NCI-H526 (cell line): ENCODE data around the gene GYG2.
A peak's percentile ranks its signal among the peaks of the same experiment; 100 is the strongest.
"Not testable (repeated sequence)": the region's sequence is repeated elsewhere in the genome, so short reads cannot be mapped to it uniquely, and the experiment has no call there.

ENCODE experiments used
- DNase-seq, 2 experiments: peaks; one replicate each; lab custom pipeline; 2025; lab: John Stamatoyannopoulos, UW

GYG2 gene

GRCh38 chrX:2903366-2903765 is 74.6 kb downstream of the GYG2 start:
- DNase-seq: peak in 1 of 2 experiments; percentile 36

- no peak for DNase-seq
These were observed 78.6 kb downstream of the GYG2 start for GRCh38 chrX:2907295-2907694.

- DNase-seq: no peak
These were observed 79.5 kb downstream of the GYG2 start for GRCh38 chrX:2908125-2908685.

- no peak for DNase-seq
These were observed 81.4 kb downstream of the GYG2 start for GRCh38 chrX:2910109-2910508.

GRCh38 chrX:2913118-2913517 is 84.4 kb downstream of the GYG2 start:
- DNase-seq: peak in 1 of 2 experiments; percentile 8

GRCh38 chrX:2917767-2918166 is 89.0 kb downstream of the GYG2 start:
- no peak for DNase-seq

GRCh38 chrX:2921193-2921592 is 92.5 kb downstream of the GYG2 start:
- no peak for DNase-seq

GRCh38 chrX:2921750-2922149 is 93.0 kb downstream of the GYG2 start:
- no peak for DNase-seq

GRCh38 chrX:2924151-2924550 is 95.4 kb downstream of the GYG2 start:
- no peak for DNase-seq

GRCh38 chrX:2926255-2926654 is 97.5 kb downstream of the GYG2 start:
- not testable (repeated sequence) for DNase-seq

- DNase-seq: no peak
These were observed 98.0 kb downstream of the GYG2 start for GRCh38 chrX:2926664-2927275.

GRCh38 chrX:2928191-2928582 is 99.5 kb downstream of the GYG2 start:
- no peak for DNase-seq

- DNase-seq: peak; percentile 67 to 84
These were observed 100.1 kb downstream of the GYG2 start, which contains the start of gene ARSD for GRCh38 chrX:2928583-2929434. ARSD (minus strand) TSS chrX:2929339; CDS start chrX:2929275, 64 bp downstream.

- no peak for DNase-seq
These were observed 102.4 kb downstream of the GYG2 start for GRCh38 chrX:2931155-2931554.

GRCh38 chrX:2931612-2932011 is 102.9 kb downstream of the GYG2 start:
- DNase-seq: no peak
